ENCODE results near the gene ELMO1.

GRCh38 chr7:37229381-37229780 is 219.3 kb downstream of the ELMO1 start:
- TF ChIP-seq HNF4G (IDR thresholded peaks at IDR 0.05; ENCODE audit: borderline replicate concordance, low read depth, low read length) (no peak), HNF4G (CRISPR knock-in tag; IDR thresholded peaks at IDR 0.05; ENCODE audit: borderline replicate concordance, low read depth) (no peak), REST (IDR thresholded peaks at IDR 0.05; ENCODE audit: borderline replicate concordance in 1 of 2, low read depth in 1 of 2, low read length in 2 of 2) (no peak), ZNF512 (CRISPR knock-in tag; IDR thresholded peaks at IDR 0.05) (no peak), NR2F6 (IDR thresholded peaks at IDR 0.05) (no peak), NR2F6 (CRISPR knock-in tag; IDR thresholded peaks at IDR 0.05) (no peak), YEATS2 (CRISPR knock-in tag; IDR thresholded peaks at IDR 0.05; ENCODE audit: borderline replicate concordance) (no peak), HNRNPUL1 (IDR thresholded peaks at IDR 0.05; ENCODE audit: low read depth, low read length) (no peak), HOXA9 (CRISPR knock-in tag; IDR thresholded peaks at IDR 0.05; ENCODE audit: borderline replicate concordance) (no peak), CREB1 (IDR thresholded peaks at IDR 0.05) (no peak), CREB1 (CRISPR knock-in tag; IDR thresholded peaks at IDR 0.05) (no peak), ZNF10 (CRISPR knock-in tag; IDR thresholded peaks at IDR 0.05; ENCODE audit: borderline replicate concordance, low read depth) (no peak)

All from HepG2 (cell line).